Endothelial cell of umbilical vein (primary cell): ENCODE data around the gene PTPN3. TPM values are rescaled to one million over a fixed set of nuclear protein-coding genes. Genes with fewer than 3 reads are reported as not detected.

Experiments
- BruUV-seq: library from RNA; stranded (reverse); fragments of 400-500 nt; replicated peaks from 2 replicates; lab custom pipeline; 2021; lab: Mats Ljungman, UMichigan
- CTCF ChIA-PET: fragments of 300-600, 350-600 bp; sonication (Branson Sonifier 250); formaldehyde crosslinking; loops from one replicate; lab custom pipeline; 2021; ENCODE audit warnings: antibody characterized with exemption, inconsistent platforms; lab: Charles Lee
- POLR2A ChIA-PET: fragments of 300-600, 350-600 bp; sonication (Branson Sonifier 250); formaldehyde crosslinking; loops from one replicate; lab custom pipeline; 2021; ENCODE audit warnings: antibody characterized with exemption, inconsistent platforms; lab: Charles Lee
- DNase-seq: peaks from one replicate; pipeline ENCODE4 v3.0.0-alpha.2; 2011; ENCODE audit warnings: low read depth, low spot score
- FAIRE-seq: peaks from 2 replicates; lab custom pipeline; 2011; peaks lifted over from hg19 to GRCh38; lab: Jason Lieb, UNC
- H2AFZ ChIP-seq: 2 replicates; pipeline ENCODE4 v1.6.0; 2012; ENCODE audit warnings: low read depth, low read length, control low read depth, inconsistent platforms
- H3K27ac ChIP-seq: 2 replicates; pipeline ENCODE4 v1.5.1; 2011; ENCODE audit warnings: low read depth, mild to moderate bottlenecking, control low read depth, low read length, moderate library complexity; ENCODE audit not compliant: insufficient read depth
- H3K27me3 ChIP-seq, 2 experiments: 2 replicates each; pipeline versions ENCODE4 v1.6.0 to v1.6.1; 2011; ENCODE audit warnings: low read length in 2 of 2, mixed read lengths in 1 of 2; ENCODE audit not compliant: control insufficient read depth in 2 of 2, insufficient read depth in 2 of 2
- H3K36me3 ChIP-seq, 2 experiments: 2 replicates in 1 of 2; 3 replicates in 1 of 2; pipeline ENCODE4 v1.5.1; 2011; ENCODE audit warnings: low read length in 2 of 2, mild to moderate bottlenecking in 1 of 2, moderate library complexity in 1 of 2; ENCODE audit not compliant: control insufficient read depth in 2 of 2, insufficient read depth in 2 of 2; ENCODE audit errors: extremely low read depth in 1 of 2
- H3K4me1 ChIP-seq: 3 replicates; pipeline ENCODE4 v1.5.1; 2011; ENCODE audit warnings: mild to moderate bottlenecking, low read length; ENCODE audit not compliant: control insufficient read depth, insufficient read depth; ENCODE audit errors: extremely low read depth
- H3K4me2 ChIP-seq: 2 replicates; pipeline ENCODE4 v1.6.1; 2011; ENCODE audit warnings: low read length, control low read depth, mixed read lengths; ENCODE audit not compliant: insufficient read depth
- H3K4me3 ChIP-seq, 3 experiments: fragments of 200-600 bp in 1 of 3; sonication (generic), shearing (Covaris generic) in 1 of 3; replicated peaks in 1 of 3; 2 replicates each; pipeline ENCODE4 v1.5.1; 2011 to 2016; ENCODE audit warnings: control low read depth in 3 of 3, low read length in 3 of 3, mild to moderate bottlenecking in 2 of 3, inconsistent platforms in 1 of 3, low read depth in 1 of 3, moderate library complexity in 1 of 3; ENCODE audit not compliant: insufficient read depth in 1 of 3
- H3K79me2 ChIP-seq: 2 replicates; pipeline ENCODE4 v1.6.0; 2012; ENCODE audit warnings: low read length, inconsistent platforms; ENCODE audit not compliant: control insufficient read depth, insufficient read depth
- H3K9ac ChIP-seq: replicated peaks from 2 replicates; pipeline ENCODE3; 2011; ENCODE audit warnings: low read length, control low read depth; ENCODE audit not compliant: insufficient read depth; ENCODE audit errors: extremely low read depth
- H3K9me1 ChIP-seq: replicated peaks from 3 replicates; pipeline ENCODE4 v1.6.0; 2011; ENCODE audit warnings: mild to moderate bottlenecking, low read length; ENCODE audit not compliant: control insufficient read depth, insufficient read depth; ENCODE audit errors: extremely low read depth
- H3K9me3 ChIP-seq: replicated peaks from 2 replicates; pipeline ENCODE4 v1.5.1; 2012; ENCODE audit warnings: low read length, inconsistent platforms; ENCODE audit not compliant: control insufficient read depth, insufficient read depth
- H4K20me1 ChIP-seq: replicated peaks from 2 replicates; pipeline ENCODE3; 2011; ENCODE audit warnings: mild to moderate bottlenecking, low read length; ENCODE audit not compliant: control insufficient read depth, insufficient read depth; ENCODE audit errors: extremely low read depth
- EZH2 ChIP-seq: IDR thresholded peaks from 2 replicates; pipeline ENCODE4 v1.6.1; 2012; ENCODE audit warnings: borderline replicate concordance, low read depth, mild to moderate bottlenecking, moderate library complexity, low read length, inconsistent platforms; ENCODE audit not compliant: severe bottlenecking
- FOS ChIP-seq: IDR thresholded peaks from 2 replicates; pipeline ENCODE4 v1.6.1; 2011; ENCODE audit warnings: mild to moderate bottlenecking, low read length, moderate library complexity, borderline replicate concordance; ENCODE audit not compliant: insufficient read depth
- GATA2 ChIP-seq: IDR thresholded peaks from 2 replicates; pipeline ENCODE4 v1.7.0; 2011; ENCODE audit warnings: low read depth, mild to moderate bottlenecking, moderate library complexity, mixed read lengths, low read length; ENCODE audit not compliant: insufficient read length, insufficient read depth
- JUN ChIP-seq: IDR thresholded peaks from 2 replicates; pipeline ENCODE4 v1.6.1; 2011; ENCODE audit warnings: borderline replicate concordance, low read depth; ENCODE audit not compliant: insufficient read length, insufficient read depth
- MYC ChIP-seq: IDR thresholded peaks from one replicate; pipeline ENCODE4 v1.6.1; 2011; ENCODE audit warnings: mild to moderate bottlenecking, low read depth, low read length
- POLR2A ChIP-seq: IDR thresholded peaks from 2 replicates; pipeline ENCODE4 v1.6.1; 2012; ENCODE audit warnings: low read depth, mild to moderate bottlenecking, control low read depth, low read length
- POLR2AphosphoS5 ChIP-seq: IDR thresholded peaks from 2 replicates; pipeline ENCODE4 v1.6.1; 2012; ENCODE audit warnings: low read depth, mild to moderate bottlenecking, control low read depth, low read length, moderate library complexity; ENCODE audit not compliant: insufficient read depth
- dilution Hi-C: fragments of 300-500 bp; cut with MboI; formaldehyde crosslinking; loops from one replicate; pipeline ENCODE4 v1.15.0; 2019; ENCODE audit warnings: low sequenced_read_pairs; ENCODE audit not compliant: extremely low pct_ligation_motif_present
- intact Hi-C: fragments of 100-400 bp; cut with micrococcal nuclease; formaldehyde crosslinking; loops from one replicate; pipeline ENCODE4 v1.10.0; 2022
- polyA plus RNA-seq, 4 experiments: library from polyadenylated mRNA; depleted of rRNA in 3 of 4; stranded (reverse) in 3 of 4; unstranded in 1 of 4; fragments of >200 nt; gene quantifications; 2 replicates each; pipeline versions ENCODE4 v1.2.1 to v1.2.3, GENCODE V29; 2011 to 2012; ENCODE audit warnings: missing spikeins in 1 of 4
- total RNA-seq: library from RNA; stranded (reverse); gene quantifications from 2 replicates; pipeline ENCODE4 v1.2.3, GENCODE V29; 2021
- TF ChIP-seq, protein P1 (sequence below): IDR thresholded peaks from 2 replicates; pipeline ENCODE4 v1.6.1; 2011; ENCODE audit not compliant: insufficient read depth, insufficient read length
- TF ChIP-seq, protein P2 (sequence below), 2 donors: IDR thresholded peaks; 1 replicate in 1 of 2; 2 replicates in 1 of 2; pipeline ENCODE4 v1.5.1; 2011; ENCODE audit warnings: low read length in 2 of 2, mild to moderate bottlenecking in 2 of 2, moderate library complexity in 2 of 2, control low read depth in 1 of 2, inconsistent platforms in 1 of 2, low read depth in 1 of 2; ENCODE audit not compliant: insufficient read depth in 1 of 2; ENCODE audit errors: extremely low read depth in 1 of 2

Gene PTPN3
- total and polyA plus RNA-seq, 2 donors (not counting 3 experiments of a cell fraction or from before 2014, with no cell fraction given): 0.01 TPM; not detected in 1

DNA sequence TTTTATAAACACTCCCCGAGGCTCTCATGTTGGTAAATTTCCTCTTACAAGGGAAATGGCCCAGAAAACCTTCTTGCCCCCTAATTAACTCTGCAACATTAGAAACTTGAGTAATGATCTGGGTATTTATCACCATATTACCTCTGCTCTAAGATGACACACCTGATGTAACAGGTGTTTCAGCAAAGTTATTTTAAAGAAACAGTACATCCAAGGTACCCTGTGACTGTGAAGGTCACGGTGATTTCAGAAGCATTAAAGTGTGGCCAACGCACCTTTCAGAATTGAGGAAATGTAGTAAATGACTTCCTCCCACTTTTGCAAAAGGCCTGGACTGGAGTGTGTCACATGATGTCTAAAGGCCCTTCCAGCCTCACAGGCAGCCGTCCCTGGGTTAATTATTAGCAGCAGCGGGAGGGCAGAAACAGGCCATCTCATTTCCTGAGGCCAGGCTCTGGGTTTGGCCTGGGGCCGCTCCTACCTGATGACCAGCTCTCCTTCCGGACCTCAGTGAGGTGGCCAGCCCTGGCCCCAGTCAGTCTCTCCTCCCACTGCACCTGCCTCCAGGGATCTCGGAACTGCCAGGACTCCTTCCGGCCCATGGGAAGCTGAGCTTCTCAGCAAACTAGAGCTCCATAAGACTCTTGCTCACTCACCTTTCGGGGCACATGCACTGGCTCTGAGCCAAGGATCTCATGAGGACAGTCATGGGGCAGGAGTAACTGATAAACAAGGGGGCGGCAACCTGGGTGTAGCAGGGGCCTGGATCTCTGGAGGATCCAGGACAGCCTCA, 20.7 kb downstream of the PTPN3 start:
- Histone ChIP-seq H4K20me1 (no peaks in the 10 kb centered on the region), H3K4me1 (no peaks in the 10 kb centered on the region), H2AFZ (no peak overlapping the region), H3K4me2 (no peak overlapping the region), H3K27me3 (peaks cover 22% of the 10 kb centered on the region in 2 experiments), H3K4me3 (no peak overlapping the region), H3K27ac (no peak overlapping the region), H3K79me2 (no peaks in the 10 kb centered on the region), H3K36me3 (no peaks in the 10 kb centered on the region), H3K9me1 (no peaks in the 10 kb centered on the region), H3K9ac (no peak overlapping the region), H3K9me3 (no peaks in the 10 kb centered on the region)
- ChIA-PET POLR2A (no interaction called here), CTCF (interaction anchor here (1.6 kb wide), 1 partner anchor 8 kb away, joined by 13 read pairs; no protein-coding TSS in a partner anchor)
- dilution Hi-C loops (no loop called here), intact Hi-C loops (no loop called here)
- no peak for TF ChIP-seq GATA2
- TF ChIP-seq FOS: no peak
- TF ChIP-seq JUN: no peak
- TF ChIP-seq POLR2A: no peak
- no peak for TF ChIP-seq MYC
- TF ChIP-seq EZH2: no peak
- no peak for TF ChIP-seq POLR2AphosphoS5
- TF ChIP-seq, protein P1, sequence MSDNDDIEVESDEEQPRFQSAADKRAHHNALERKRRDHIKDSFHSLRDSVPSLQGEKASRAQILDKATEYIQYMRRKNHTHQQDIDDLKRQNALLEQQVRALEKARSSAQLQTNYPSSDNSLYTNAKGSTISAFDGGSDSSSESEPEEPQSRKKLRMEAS: no peak
- TF ChIP-seq, protein P2, sequence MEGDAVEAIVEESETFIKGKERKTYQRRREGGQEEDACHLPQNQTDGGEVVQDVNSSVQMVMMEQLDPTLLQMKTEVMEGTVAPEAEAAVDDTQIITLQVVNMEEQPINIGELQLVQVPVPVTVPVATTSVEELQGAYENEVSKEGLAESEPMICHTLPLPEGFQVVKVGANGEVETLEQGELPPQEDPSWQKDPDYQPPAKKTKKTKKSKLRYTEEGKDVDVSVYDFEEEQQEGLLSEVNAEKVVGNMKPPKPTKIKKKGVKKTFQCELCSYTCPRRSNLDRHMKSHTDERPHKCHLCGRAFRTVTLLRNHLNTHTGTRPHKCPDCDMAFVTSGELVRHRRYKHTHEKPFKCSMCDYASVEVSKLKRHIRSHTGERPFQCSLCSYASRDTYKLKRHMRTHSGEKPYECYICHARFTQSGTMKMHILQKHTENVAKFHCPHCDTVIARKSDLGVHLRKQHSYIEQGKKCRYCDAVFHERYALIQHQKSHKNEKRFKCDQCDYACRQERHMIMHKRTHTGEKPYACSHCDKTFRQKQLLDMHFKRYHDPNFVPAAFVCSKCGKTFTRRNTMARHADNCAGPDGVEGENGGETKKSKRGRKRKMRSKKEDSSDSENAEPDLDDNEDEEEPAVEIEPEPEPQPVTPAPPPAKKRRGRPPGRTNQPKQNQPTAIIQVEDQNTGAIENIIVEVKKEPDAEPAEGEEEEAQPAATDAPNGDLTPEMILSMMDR (IDR thresholded peaks at IDR 0.05; ENCODE audit: extremely low read depth in 1 of 2, insufficient read depth in 1 of 2, low read depth in 1 of 2, low read length in 2 of 2): no peak
- FAIRE-seq (no peak), DNase-seq (no peak)
- BruUV-seq: no TSS peak
